RPMI7951 (cell line): ENCODE results near the gene SIL1. TPM values are rescaled to one million over a fixed set of nuclear protein-coding genes. Genes with fewer than 3 reads are reported as not detected.
"Not testable (repeated sequence)": the region's sequence is repeated elsewhere in the genome, so short reads cannot be mapped to it uniquely, and the experiment has no call there.

Source experiments
- DNase-seq: peaks from one replicate; pipeline ENCODE4 v3.0.0-alpha.2; 2012; ENCODE audit warnings: low read depth
- total RNA-seq: library from RNA; depleted of rRNA; stranded (reverse); fragments of >200 nt; shearing (Covaris generic); gene quantifications from 2 replicates; pipeline ENCODE4 v1.2.3, GENCODE V29; 2014

Gene SIL1
- total RNA-seq, 1 experiment from 2014 or later: 21.4 TPM

GRCh38 chr5:139037732-139038131 lies 160.4 kb downstream of the SIL1 start:
- DNase-seq: no peak

DNA sequence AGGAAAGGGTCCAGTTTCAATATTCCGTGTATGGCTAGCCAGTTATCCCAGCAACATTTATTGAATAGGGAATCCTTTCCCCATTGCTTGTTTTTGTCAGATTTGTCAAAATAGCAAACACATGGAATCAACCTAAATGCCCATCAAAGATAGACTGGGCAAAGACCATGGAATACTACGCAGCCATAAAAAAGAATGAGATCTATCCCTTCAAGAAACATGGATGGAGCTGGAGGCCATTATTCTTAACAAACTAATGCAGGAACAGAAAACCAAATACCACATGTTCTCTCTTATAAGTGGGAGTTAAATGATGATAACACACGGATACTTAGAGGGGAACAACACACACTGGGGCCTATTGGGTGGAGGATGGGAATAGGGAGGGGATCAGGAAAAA lies 161.8 kb downstream of the SIL1 start:
- DNase-seq: not testable (repeated sequence)

- no peak for DNase-seq
Measured at GRCh38 chr5:139027150-139027549, 171.0 kb downstream of the SIL1 start.

GRCh38 chr5:139025651-139026050 lies 172.5 kb downstream of the SIL1 start:
- no peak for DNase-seq

GRCh38 chr5:139023286-139023685 lies 174.9 kb downstream of the SIL1 start:
- no peak for DNase-seq

GRCh38 chr5:139022528-139022927 lies 175.6 kb downstream of the SIL1 start:
- DNase-seq: no peak

- DNase-seq: no peak
Measured at GRCh38 chr5:139021346-139021745, 176.8 kb downstream of the SIL1 start.

GRCh38 chr5:139019880-139020279 lies 178.3 kb downstream of the SIL1 start:
- no peak for DNase-seq

DNA sequence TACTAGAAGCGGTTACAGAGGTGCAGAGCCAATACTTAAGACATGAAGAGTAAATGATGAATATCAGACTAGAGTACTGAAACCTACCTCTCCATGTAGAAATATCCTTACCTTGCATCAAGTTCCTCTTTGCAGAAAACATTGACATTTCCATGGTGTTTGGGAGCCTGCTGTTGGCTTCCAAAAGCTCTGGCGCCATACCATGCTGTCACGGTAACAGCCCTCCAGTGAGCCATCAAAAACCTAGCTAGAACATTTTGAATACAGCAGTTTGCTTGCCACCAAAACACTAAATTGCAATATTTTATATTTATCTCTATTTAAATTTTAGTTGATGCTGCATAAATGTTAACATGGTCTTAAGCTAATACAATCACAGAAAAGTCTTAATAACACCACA lies 179.0 kb downstream of the SIL1 start:
- no peak for DNase-seq

GRCh38 chr5:139017624-139018023 lies 180.5 kb downstream of the SIL1 start:
- no peak for DNase-seq

DNA sequence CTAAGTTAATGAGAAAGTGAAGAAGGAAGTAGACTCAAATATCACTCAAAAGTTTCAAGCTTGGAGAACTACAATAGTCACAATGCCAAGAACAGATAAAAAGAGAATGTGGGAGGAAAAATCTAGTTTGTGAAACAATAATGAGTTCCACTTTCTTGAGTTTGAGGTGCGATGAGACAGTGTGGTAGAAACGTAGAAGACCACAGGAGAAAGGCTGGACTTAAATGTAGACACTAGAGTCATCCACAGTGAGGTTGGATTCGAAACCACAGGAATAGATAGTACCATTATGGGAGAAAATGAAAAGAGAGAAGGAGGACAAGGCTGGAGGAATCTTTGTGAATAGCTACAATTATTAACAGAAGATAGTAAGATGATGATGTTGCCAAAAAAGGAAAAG lies 182.0 kb downstream of the SIL1 start:
- no peak for DNase-seq

GRCh38 chr5:139014726-139015125 lies 183.4 kb downstream of the SIL1 start:
- DNase-seq: peak; percentile 71

GRCh38 chr5:139012176-139012575 lies 186.0 kb downstream of the SIL1 start:
- DNase-seq: no peak

DNA sequence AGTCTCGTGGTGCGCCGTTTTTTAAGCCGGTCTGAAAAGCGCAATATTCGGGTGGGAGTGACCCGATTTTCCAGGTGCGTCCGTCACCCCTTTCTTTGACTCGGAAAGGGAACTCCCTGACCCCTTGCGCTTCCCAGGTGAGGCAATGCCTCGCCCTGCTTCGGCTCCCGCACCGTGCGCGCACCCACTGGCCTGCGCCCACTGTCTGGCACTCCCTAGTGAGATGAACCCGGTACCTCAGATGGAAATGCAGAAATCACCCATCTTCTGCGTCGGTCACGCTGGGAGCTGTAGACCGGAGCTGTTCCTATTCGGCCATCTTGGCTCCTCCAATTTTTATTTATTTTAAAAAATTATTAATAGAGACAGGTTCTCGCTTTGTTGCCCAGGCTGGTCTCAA lies 187.0 kb downstream of the SIL1 start:
- DNase-seq: not testable (repeated sequence)

DNA sequence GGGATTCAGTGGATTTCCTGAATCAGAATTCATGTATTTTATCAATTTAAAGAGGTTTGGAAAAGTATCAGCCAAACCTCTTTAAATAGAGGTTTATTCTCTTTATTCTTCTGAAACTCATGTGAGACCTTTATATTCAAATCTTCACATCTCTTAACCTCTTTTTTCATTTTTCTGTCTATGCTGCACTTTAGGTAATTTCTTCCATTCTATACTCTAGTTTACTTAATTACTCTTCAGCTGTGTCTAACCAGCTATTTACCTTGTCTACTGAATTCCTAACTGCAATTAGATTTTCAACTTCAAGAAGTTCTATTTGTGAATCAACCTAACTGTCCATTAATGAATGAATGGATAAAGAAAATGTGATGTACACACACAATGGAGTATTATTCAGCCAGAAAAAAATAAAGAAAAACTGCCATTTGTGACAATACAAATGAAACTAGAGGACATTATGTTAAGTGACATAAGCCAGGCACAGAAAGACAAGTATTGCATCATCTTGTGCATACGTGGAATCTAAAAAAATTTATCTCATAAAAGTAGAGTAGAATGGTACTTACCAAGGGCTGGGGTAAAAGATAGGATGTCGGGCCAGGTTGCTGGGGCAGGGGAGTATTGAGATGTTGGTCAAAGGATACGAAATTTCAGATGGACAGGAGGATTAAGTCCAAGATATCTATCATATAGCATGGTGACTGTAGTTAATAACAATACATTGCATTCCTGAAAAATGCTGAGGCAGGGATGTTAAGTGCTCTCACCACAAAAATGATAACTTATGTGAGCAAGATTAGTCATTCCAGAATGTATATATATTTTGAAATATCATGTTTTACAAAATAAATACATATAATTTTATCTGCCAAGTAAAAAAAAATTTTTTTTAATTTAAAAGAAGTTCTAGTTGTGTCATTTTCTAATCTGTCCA lies 193.5 kb downstream of the SIL1 start:
- no peak for DNase-seq

- DNase-seq: no peak
Measured at GRCh38 chr5:138999674-139000073, 198.5 kb downstream of the SIL1 start.

DNA sequence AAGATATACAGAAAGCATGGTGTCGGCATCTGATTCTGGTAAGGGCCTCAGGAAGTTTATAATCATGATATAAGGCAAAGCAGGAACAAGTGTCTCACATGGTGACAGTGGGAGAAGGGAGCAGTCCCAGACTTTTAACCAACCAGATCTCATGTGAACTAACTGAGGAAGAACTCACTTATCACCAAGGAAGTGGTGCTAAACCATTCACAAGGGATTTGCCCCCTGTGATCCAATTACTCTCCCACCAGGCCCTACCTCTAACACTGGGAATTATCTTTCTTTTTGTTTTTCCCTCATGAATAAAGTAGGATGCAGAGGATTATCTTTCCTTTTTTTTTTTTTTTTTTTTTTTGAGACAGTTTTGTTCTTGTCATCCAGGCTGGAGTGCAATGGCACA lies 199.6 kb downstream of the SIL1 start:
- no peak for DNase-seq

- DNase-seq: no peak
Measured at GRCh38 chr5:138996120-138996519, 202.0 kb downstream of the SIL1 start.

DNA sequence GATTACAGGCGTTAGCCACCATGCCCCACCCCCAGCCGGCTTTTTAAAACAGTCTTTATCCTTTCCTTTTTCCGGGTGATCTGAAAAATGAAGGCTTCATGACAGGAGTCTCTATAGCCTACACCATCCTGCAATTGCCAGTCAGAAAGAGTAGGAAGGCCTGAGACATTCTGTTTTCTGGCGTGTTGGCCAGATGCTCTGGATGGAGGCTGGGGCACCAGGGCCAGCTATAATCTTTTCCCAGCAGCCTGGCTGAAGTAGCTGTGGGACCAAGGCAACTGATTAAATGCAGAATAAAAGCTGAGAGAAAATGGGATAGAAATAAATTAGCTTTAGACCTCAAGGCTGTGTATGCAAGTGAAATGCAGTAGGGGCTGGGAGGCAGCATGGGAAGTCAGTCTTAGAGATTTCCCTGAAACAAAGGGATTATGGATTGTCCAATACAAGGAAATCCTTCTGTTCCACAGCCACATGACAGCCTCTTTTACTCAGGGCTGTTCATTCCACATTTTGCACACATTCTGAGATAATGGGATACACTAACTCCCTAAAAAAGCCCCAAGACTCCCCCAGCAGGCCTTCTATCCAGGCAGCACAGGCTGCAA lies 207.1 kb downstream of the SIL1 start:
- no peak for DNase-seq

GRCh38 chr5:138989720-138990119 lies 208.4 kb downstream of the SIL1 start:
- peak; percentile 60 for DNase-seq

DNA sequence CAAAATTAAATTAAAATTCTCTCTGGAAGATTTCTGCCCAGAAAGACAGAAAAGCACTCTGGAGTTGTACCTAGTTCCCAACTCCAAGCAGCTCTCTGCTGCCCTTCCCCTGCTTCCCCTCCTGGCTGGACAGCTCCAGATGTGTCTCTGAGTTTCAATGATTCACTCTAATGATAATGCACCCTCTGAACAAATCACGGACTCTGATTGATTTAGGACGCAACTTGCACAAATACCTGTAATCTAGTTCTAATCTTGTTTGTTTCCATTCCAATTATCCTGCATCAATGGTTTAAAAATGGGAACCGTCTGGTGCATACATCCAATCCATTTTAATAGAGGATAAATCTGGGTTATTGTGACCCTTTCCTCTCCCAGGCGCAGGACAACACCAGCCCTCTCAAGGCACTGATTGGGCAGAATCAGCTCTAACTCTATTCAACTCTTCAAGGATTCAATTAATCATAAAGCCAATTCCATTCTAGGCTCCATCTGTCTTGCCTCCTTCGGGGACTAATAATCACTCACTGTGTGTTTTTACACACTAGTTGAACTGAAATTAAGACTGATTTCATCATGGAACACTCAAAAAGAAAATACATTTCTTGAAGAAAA lies 211.9 kb downstream of the SIL1 start:
- DNase-seq: no peak

DNA sequence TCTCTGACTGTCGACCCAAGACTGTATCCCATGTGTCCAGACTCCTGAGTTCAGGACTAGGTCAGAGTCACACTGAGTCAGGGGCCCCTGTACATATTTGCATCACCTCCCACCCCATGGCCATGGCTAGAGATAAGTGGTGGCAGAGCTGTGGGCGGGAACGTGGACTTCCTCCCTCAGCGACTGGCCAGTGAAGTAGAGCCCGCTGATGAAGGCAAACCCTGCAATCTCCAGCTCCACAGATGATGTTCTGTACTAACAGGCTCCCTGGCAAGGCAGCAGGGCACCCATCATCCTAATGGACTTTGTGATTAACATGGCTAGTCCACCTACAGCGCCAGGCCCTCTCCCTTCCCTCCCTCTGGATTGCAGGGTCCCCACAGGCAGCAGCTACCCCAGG lies 212.5 kb downstream of the SIL1 start:
- DNase-seq: no peak

DNA sequence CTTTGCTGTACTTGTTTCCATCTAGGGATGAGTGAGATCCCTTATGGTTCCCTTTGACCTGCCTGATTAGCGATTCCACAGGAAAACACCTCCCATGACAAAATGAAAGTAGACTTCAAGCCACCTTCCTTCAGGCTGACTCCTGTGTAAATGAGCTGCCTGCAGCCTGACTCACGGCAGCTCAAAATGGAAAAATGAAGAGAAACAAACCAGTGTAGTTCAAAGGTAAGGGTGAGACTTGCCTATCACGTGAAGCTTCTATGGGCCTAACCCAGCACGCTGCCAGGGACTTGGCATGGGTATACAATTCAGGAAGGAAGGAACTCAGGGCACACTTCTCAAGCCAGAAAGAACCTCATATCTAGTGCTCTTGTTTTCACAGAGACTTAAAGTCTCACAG lies 212.9 kb downstream of the SIL1 start:
- no peak for DNase-seq
